Kidney (tissue), 14 donors: Measurements from ENCODE around the gene GFOD1. TPM values are rescaled to one million over a fixed set of nuclear protein-coding genes. Genes with fewer than 3 reads are reported as not detected.

ENCODE experiments used
- DNase-seq, 5 donors: peaks; one replicate each; pipeline ENCODE4 v3.0.0-alpha.2; 2013 to 2020
- FAIRE-seq: peaks from 2 replicates; lab custom pipeline; 2012; peaks lifted over from hg19 to GRCh38; lab: Jason Lieb, UNC
- H3K27ac ChIP-seq, 2 donors: one replicate each; pipeline ENCODE4 v1.7.0; 2013; ENCODE audit warnings: low read depth in 2 of 2, low read length in 2 of 2, inconsistent platforms in 1 of 2
- H3K27me3 ChIP-seq: one replicate; pipeline ENCODE4 v1.7.1; 2013; ENCODE audit warnings: low read length, inconsistent platforms; ENCODE audit not compliant: control insufficient read depth, insufficient read depth
- H3K36me3 ChIP-seq, 3 donors: one replicate each; pipeline versions ENCODE4 v1.7.0 to v1.7.1; 2013; ENCODE audit warnings: low read length in 3 of 3, control low read depth in 1 of 3, inconsistent platforms in 1 of 3; ENCODE audit not compliant: insufficient read depth in 3 of 3, control insufficient read depth in 2 of 3
- H3K4me1 ChIP-seq, 3 donors: one replicate each; pipeline versions ENCODE4 v1.7.0 to v1.7.1; 2013; ENCODE audit warnings: low read length in 3 of 3, inconsistent platforms in 1 of 3, low read depth in 1 of 3; ENCODE audit not compliant: control insufficient read depth in 2 of 3, insufficient read depth in 2 of 3
- H3K4me3 ChIP-seq, 3 donors: one replicate each; pipeline versions ENCODE4 v1.7.0 to v1.8.1; 2013; ENCODE audit warnings: low read length in 3 of 3, control low read depth in 1 of 3, inconsistent platforms in 1 of 3
- H3K9ac ChIP-seq, 3 donors: one replicate each; pipeline versions ENCODE4 v1.7.0 to v1.7.1; 2013; ENCODE audit warnings: low read length in 3 of 3, control low read depth in 1 of 3, inconsistent platforms in 1 of 3
- H3K9me3 ChIP-seq, 3 donors: one replicate each; pipeline versions ENCODE4 v1.7.0 to v1.7.1; 2013; ENCODE audit warnings: low read length in 3 of 3, control low read depth in 1 of 3, inconsistent platforms in 1 of 3; ENCODE audit not compliant: control insufficient read depth in 2 of 3, insufficient read depth in 1 of 3
- intact Hi-C: fragments of 100-400 bp; cut with DNase I; formaldehyde crosslinking; loops from one replicate; pipeline ENCODE4 v1.11.1; 2022
- polyA plus RNA-seq: library from polyadenylated mRNA; stranded (reverse); fragments of 350-450 nt; fragmentation: Illumina TruSeq; extraction: RNeasy Lipid Tissue Mini Kit (QIAGEN cat#74804); gene quantifications from one replicate; pipeline ENCODE4 v1.2.3, GENCODE V29; 2014; ENCODE audit warnings: low read depth, low replicate concordance; ENCODE audit not compliant: insufficient read depth
- total RNA-seq: library from RNA; stranded (reverse); fragmentation: NEBNext Ultra II Directional; extraction: Animal tissue kit (Norgen Biotek cat#: 25700); gene quantifications from one replicate; pipeline ENCODE4 v1.2.1, GENCODE V29; 2021
- TF ChIP-seq, protein P1 (sequence below): IDR thresholded peaks from 3 replicates; pipeline ENCODE4 v1.5.1; 2012; ENCODE audit warnings: mild to moderate bottlenecking, moderate library complexity, borderline replicate concordance; ENCODE audit not compliant: insufficient read depth; ENCODE audit errors: extremely low read depth
- donor health status: control.
- donor health status: control.
- donor health status: control.
- donor health status: control.
- donor health status: control.
- donor health status: DM: yes; HTN: yes; CAD: no.
- donor health status: Normal renal cell carcinoma (clear cell type).

GFOD1 gene
- total and polyA plus RNA-seq, 2 donors from 2014 or later = 2.1 to 14.6 TPM

DNA sequence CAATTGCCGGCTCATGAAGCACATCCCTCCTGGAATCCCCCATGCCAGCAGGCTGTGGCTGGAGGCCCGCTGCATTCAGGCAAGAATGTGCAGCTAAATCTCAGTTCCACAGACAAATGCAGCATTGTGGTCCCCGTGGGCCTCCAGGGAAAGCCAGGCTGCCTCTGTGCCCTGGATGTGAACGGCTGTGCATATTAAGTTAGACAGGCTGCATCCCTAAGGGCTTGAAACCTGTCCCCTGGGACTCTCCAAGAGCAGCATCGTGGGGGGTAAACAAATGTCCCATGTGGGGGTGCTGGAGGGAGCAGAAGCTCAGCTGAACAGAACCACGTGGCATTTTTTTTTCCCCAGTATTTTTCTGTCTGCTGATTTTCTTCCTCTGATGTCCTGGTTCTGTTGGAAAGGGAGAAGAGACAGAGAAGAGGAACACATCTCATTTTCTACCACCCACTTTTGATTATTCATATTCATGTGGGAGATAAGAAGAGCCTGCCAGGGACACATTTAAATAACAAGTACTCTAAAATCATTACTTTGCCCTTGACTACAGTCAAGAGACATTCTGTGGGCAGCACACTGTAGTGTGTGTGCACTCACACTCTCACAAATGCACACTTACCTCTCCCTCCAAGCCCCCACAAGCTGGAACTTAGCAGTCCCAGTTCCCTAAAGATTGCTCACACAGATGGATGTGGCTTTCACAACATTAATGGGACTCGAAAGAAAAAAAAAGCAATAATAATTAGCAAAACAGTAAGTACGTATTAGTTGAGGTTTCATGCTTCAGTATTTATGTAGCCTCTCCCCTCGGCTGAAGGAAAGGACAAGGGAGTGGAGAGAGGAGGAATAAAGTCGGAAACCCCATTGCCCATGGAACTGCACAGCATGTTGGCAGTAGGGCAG lies 16.9 kb downstream of the GFOD1 start:
- Histone ChIP-seq H3K9ac (no peak overlapping the region), H3K4me3 (no peak overlapping the region), H3K9me3 (no peaks in the 10 kb centered on the region), H3K27ac (no peak overlapping the region), H3K4me1 (peaks cover 0 to 3% (median 0%) of the 10 kb centered on the region in 3 donors), H3K36me3 (no peaks in the 10 kb centered on the region), H3K27me3 (no peaks in the 10 kb centered on the region)
- DNase-seq = no peak
- FAIRE-seq = no peak
- TF ChIP-seq, protein P1, sequence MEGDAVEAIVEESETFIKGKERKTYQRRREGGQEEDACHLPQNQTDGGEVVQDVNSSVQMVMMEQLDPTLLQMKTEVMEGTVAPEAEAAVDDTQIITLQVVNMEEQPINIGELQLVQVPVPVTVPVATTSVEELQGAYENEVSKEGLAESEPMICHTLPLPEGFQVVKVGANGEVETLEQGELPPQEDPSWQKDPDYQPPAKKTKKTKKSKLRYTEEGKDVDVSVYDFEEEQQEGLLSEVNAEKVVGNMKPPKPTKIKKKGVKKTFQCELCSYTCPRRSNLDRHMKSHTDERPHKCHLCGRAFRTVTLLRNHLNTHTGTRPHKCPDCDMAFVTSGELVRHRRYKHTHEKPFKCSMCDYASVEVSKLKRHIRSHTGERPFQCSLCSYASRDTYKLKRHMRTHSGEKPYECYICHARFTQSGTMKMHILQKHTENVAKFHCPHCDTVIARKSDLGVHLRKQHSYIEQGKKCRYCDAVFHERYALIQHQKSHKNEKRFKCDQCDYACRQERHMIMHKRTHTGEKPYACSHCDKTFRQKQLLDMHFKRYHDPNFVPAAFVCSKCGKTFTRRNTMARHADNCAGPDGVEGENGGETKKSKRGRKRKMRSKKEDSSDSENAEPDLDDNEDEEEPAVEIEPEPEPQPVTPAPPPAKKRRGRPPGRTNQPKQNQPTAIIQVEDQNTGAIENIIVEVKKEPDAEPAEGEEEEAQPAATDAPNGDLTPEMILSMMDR = no peak
- intact Hi-C loops = no loop called here

DNA sequence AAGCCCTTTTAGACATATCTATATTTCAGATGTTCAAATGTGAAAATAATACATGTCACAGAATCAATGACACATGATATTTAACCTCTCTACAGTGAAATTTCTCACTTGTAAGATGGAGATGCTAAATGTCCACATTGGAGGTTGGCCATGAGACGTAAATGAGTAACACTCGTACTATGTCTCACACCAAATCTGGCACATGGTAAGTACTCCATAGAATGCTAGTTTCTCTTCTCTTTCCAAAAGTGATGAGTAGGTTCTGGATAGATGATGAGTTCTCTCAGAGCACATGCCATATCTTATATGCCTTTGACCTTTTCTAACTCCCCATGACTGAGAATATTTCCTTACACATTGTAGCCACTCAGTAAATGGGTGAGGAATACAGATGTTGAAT lies 17.7 kb downstream of the GFOD1 start:
- H3K9me3 ChIP-seq = no peaks in the 10 kb centered on the region
- no peaks in the 10 kb centered on the region for H3K27me3 ChIP-seq
- no peak overlapping the region for H3K4me3 ChIP-seq
- no peaks in the 10 kb centered on the region for H3K36me3 ChIP-seq
- H3K9ac ChIP-seq = no peak overlapping the region
- H3K4me1 ChIP-seq = peaks cover 0 to 3% (median 0%) of the 10 kb centered on the region in 3 donors
- H3K27ac ChIP-seq = no peak overlapping the region
- TF ChIP-seq, protein P1 = no peak
- intact Hi-C loops = no loop called here
- FAIRE-seq = no peak
- DNase-seq = no peak

DNA sequence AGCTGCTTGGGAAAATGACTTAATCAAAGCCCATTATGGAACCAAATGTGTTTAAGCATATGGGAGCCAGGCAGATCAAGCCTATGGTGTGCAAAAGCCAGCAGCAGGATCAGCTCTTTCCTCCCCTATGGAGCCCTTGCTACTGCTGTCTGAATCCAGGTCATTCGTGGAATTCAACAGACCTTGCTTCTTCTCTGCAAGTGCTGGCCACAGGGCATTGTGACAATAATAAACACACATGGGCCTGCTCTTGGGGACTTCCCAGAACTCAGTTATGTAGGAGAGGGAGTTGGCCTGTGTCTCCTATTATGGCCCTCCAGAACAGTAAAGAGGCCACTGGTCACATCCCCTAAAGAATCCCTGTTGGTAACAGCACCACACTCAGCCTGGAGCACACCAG lies 18.6 kb downstream of the GFOD1 start:
- Histone ChIP-seq H3K36me3 (no peaks in the 10 kb centered on the region), H3K9me3 (no peaks in the 10 kb centered on the region), H3K9ac (no peak overlapping the region), H3K4me3 (no peak overlapping the region), H3K27me3 (no peaks in the 10 kb centered on the region), H3K27ac (no peak overlapping the region), H3K4me1 (peaks cover 0 to 3% (median 0%) of the 10 kb centered on the region in 3 donors)
- intact Hi-C loops = no loop called here
- FAIRE-seq (no peak), DNase-seq (no peak)
- TF ChIP-seq, protein P1 = no peak
